Stimulated activated CD8-positive, alpha-beta memory T cell treated with anti-CD3 and anti-CD28 coated beads, Interleukin-12 subunit alpha, Interleukin-12 subunit beta, amount 100 ng/mL, for 1 hour (primary cell): ENCODE data around the gene PCGF3.
"Not testable (repeated sequence)": the region's sequence is repeated elsewhere in the genome, so short reads cannot be mapped to it uniquely, and the experiment has no call there.

ENCODE experiments used
- DNase-seq: peaks from one replicate; pipeline ENCODE4 v3.0.0-alpha.2; 2020; ENCODE audit warnings: low read depth

The PCGF3 gene

GRCh38 chr4:704198-704891 lies 1.3 kb upstream of the PCGF3 start:
- DNase-seq: no peak

- DNase-seq: no peak
Observed at GRCh38 chr4:704971-705277, 708 bp upstream of the PCGF3 start.

GRCh38 chr4:706083-706633 lies 526 bp downstream of the PCGF3 start:
- not testable (repeated sequence) for DNase-seq

DNA sequence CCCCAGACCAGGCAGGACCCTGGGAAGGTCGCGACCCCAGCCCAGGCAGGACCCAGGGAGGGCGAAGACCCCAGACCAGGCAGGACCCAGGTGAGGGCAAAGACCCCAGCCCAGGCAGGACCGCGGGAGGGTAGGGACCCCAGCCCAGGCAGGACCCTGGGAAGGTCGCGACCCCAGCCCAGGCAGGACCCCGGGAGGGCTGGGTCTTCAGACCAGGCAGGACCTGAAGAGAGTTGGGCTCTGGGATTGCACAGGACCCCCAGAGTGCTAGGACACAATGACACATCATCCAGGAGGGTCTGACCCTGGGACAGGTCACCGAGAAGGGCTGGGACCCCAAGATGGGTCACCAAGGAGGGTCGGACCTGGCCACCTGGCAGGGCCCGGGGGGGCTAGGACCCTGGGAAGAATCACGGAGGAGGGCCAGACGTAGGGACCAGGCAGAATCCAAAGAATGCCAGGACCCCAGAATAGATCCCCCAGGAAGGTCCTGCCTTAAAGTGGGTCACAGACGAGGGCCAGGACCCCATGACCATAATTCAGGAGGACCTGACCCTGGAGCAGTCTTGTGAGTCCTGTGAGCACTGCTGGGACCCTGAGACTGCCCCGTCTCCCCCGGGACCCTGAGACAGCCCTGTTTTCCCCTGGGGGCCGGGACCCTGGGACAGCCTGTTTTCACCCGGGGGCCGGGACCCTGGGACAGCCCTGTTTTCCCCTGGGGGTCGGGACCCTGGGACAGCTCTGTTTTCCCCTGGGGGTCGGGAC lies 1.4 kb downstream of the PCGF3 start:
- DNase-seq: no peak

DNA sequence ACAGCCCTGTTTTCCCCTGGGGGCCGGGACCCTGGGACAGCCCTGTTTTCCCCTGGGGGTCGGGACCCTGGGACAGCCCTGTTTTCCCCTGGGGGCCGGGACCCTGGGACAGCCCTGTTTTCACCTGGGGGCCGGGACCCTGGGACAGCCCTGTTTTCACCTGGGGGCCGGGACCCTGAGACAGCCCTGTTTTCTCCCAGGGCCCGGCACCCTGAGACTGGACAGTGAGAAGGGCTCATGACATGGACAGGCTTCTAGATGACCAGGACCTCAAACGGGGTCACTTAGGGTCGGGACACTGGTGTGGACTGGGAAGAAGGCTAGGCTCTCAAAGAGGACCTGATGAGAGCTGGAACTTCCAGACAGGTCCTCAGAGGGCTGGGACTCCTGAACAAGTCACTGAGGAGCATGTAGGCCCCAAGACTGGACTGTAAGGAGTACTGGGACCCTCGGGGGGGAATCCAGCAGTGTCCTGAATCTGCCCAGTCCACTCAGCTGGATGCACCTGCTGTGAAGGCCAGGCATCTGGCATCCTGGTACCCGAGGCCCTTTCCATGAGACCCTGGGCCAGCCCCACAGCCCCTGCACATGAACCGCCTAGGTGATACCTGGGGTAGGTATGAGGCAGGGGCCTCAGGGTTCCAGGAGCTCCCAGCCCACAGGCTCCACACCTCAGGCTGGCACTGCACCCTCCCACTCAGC lies 2.4 kb downstream of the PCGF3 start:
- no peak for DNase-seq

DNA sequence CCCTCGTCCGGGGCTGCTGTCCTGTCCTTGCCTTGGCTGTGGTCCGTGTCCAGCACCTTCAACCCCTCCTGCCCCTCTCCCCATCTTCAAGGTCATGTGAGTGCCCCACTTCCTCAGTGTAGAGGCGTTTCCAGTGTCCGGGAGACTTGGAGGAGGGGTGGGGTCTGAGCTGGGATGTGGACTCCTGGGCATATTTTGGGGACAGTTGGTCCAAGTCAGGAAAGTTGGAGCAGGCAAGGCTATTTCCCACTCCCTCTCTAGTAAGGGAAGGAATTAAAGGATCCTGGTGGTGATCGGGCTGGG lies 3.0 kb downstream of the PCGF3 start:
- DNase-seq: no peak

DNA sequence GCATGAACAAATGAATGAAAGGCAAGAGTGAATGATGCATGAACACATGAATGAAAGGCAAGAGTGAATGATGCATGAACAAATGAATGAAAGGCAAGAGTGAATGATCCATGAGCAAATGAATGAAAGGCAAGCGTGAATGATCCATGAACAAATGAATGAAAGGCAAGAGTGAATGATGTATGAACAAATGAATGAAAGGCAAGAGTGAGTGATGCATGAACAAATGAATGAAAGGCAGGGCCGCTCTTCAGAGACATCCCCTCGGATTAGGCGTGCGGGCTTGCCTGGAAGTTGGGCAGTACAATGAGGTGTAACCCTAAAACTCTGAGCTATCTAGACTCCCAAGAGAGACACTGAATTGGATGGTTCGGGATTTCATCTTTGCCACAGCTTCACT lies 3.7 kb downstream of the PCGF3 start:
- no peak for DNase-seq

DNA sequence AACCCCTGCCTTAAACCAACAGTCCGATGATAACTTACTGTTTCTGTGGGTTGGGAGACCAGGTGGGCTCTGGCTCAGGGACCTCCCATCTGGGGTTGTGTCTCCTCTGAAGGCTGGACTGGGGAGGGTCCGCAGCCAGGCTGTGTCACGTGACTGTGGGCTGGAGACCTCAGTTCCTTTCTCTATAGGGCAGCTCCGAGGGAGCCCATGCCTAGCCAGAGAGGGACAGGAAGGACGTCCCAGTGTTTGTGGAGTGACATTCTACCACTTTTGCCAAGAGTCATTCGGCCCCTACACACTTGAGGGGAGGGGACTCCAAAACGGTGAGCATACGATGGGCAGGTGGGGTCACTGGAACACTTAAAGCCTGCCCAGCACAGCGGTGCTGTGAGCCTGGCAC lies 4.5 kb downstream of the PCGF3 start:
- no peak for DNase-seq

- no peak for DNase-seq
Observed at GRCh38 chr4:710916-711315, 5.3 kb downstream of the PCGF3 start.

DNA sequence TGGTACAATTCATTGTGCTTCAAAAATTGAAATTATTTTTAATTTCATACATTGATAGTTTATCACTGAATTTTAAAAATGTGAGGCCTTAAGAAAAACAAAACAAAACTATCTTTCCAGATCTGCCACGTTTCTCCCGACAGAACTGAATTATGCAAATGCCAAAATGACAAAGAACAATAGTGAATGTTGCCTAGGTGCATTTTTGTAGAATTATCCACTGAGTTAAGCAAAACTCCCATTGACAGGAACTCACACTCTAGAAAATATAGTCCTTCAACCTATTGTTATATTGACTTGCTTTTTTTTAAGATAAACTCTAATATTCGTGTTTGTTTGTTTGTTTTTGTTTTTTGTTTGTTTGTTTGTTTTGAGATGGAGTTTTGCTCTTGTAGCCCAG lies 6.5 kb downstream of the PCGF3 start:
- no peak for DNase-seq

DNA sequence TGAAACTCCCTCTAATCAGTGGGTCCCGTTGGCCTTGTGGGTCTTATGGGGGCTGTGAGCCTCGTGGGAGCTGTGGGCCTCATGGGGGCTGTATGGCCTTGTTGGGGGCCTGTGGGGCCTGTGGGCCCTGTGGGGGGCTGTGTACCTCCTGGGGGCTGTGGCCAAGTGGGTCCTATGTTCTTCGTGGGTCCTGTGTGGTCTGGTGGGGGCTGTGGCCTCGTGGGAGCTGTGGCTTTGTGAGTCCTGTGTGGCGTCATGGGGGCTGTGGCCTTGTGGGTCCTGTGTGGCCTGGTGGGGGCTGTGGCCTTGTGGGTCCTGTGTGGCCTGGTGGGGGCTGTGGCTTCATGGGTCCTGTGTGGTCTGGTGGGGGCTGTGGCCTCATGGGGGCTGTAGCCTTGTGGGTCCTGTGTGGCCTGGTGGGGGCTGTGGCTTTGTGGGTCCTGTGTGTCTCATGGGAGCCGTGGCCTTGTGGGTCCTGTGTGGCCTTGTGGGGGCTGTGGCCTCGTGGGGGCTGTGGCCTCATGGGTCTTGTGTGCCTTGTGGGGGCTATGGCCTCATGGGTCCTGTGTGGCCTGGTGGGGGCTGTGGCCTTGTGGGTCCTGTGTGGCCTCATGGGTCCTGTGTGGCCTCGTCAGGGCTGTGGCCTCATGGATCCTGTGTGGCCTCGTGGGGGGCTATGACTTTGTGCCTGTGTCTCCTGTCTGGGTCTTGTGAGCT lies 7.4 kb downstream of the PCGF3 start:
- DNase-seq: no peak

DNA sequence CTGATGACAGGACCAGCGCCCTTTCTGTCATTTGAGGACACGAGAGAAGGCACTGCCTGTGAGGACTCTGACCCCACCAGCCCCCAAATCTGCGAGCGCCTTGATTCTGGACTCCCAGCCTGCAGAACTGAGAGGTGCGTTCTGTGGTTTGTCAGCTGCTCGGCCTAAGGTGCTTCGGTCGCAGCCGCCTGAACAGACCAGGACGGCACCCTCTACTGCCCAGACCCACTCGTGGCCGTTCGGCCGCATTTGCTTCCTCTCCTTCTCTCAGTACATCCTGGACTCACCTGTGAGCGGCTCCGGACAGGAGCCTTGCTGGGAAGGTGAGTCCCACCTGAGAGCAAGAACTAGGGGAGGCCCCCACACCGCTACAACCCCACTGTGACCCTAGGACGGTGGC lies 8.5 kb downstream of the PCGF3 start:
- DNase-seq: no peak

DNA sequence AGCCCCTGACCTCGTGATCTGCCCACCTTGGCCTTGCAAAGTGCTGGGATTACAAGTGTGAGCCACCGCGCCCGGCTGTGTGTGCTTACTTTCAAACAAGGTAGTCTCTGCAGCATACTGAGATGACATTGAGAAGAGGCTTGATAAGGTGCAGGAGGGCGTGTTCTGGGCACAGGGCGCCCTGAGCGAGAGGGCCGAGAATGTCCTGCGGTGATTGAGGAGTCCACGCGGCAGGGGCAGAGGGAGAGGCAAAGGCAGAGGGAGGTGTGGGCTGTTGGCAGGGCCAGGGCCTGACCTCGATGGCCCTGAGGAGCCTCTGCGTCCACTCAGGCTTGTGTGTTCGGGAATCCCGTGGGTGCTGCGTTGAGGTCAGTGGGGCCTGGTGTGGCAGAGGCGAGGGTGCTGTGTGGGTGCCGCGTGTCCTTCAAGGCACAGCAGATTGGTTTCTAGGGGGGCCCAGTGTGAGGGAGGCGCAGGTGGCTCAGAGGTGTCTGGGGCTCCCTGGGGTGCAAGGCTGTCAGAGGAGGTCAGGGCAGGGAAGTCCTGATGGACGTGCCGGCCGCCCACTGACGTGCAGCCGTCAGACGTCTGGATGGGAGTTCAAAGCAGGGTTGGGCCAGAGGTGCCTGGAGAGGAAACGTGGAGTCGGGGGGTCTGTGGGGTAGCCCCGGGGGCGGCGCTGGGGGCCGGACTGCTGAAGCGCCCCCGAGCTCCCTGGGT lies 12.1 kb downstream of the PCGF3 start:
- DNase-seq: no peak

DNA sequence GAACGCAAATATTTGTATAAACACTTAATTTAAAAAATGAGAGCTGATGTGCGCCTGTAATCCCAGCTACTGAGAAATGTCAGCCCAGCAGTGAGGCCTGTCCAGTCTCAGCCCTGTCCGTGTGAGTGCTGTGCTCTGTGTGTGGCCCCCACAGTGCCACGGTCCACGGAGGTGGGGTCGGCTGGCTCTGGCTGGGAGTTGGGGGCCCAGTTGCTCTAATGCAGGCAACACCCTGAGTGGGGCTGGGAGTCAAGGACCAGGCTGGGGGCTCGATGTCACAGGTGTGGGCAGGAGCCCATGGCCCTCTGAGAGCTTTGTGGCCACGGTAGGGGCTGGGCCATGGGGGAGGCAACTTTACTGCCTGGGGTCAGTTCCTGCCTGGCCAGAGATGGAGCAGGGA lies 12.8 kb downstream of the PCGF3 start:
- no peak for DNase-seq

GRCh38 chr4:720111-720860 lies 14.7 kb downstream of the PCGF3 start:
- DNase-seq: no peak

DNA sequence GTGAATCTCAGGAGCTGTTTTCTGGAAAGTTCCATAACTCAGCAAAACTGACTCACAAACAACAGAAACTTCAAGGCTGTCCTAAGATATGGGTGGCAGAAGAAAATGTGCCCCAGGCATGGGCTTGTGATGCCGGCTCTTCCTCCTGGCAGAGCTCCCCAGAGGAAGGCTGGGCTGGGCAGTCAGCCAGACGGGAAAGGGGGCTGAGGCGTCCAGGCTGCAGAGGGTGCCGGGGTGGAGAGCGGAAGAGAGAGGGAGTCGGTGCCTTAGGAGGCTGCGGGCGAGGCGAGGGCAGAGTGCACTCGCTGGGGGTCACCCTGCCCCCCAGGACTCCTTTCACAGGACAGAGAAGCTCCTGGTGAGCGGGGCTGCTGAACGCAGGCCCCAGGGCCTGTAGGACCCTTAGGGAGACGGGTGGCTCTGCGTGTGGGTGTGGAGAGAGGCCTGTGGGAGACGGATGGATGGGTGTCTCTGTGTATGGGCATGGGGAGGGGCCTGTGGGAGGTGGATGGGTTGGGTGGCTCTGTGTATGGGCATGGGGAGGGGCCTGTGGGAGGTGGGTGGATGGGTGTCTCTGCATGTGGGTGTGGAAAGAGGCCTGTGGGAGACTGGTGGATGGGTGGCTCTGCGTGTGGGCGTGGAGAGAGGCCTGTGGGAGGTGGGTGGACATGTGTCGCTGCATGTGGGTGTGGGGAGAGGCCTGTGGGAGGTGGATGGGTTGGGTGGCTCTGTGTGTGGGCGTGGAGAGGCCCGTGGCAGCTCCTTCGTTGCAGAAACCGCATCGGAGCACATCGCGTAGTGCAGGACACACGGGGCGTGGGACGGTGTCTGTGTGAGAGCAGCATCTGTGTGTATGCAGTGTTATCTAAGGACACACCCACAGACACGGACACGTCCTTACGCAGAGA lies 15.9 kb downstream of the PCGF3 start:
- DNase-seq: no peak

- no peak for DNase-seq
Observed at GRCh38 chr4:722169-722725, 16.6 kb downstream of the PCGF3 start.

DNA sequence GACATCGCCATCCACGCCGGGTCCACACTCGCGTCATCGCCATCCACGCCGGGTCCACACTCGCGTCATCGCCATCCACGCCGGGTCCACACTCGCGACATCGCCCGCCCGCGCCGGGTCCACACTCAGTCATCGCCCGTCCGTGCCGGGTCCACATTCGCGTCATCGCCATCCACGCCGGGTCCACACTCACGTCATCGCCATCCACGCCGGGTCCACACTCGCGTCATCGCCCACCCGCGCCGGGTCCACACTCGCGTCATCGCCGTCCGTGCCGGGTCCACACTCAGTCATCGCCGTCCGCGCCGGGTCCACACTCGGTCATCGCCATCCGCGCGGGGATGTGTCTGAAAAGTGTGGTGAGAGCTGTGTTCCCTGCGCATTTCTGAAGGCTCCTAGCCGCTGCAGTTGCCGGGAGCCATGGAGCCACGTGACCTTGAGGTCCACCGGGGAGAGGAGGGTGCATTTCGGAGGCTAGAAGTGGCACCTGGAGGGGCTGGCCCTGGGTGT lies 17.3 kb downstream of the PCGF3 start:
- DNase-seq: no peak

DNA sequence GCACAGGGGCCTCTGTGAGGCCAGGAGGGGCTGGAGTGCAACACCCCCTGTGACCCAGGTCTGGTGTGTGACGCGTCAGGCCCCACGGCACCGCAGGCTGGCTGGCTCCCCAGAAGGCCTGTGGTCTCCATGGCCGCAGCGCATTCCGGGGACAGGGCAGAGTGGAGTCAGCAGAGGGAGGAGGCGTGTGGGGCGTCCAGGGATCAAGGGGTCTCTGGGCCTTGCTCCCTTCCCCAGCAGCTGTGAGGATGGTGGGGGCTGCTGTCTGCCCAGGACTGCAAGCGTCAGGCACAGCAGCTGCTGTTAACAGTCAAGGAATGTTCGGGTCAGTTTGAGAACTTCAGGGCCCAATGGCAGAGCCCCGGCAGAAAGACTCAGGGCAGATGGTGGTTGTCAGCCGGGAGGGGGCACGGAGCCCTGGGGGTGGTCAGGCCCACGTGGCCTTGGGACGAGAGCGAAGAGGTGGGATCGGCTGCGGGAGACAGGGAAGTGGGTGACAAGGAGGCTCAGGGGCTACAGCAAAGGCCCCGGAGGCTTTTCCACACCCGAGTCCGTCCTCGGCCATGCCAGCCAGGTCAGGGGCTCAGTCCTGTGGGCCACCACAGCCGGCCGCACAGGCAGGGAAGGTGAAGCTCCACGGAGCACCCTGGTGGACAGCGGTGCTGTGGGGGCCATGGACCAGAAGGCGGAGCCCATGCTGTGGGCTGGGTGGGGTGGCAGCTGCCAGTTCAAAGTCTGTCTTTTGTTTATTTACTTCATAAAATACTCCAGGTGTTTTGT lies 18.3 kb downstream of the PCGF3 start:
- no peak for DNase-seq
